ENCODE data around the gene CNIH1.

- TF ChIP-seq PHF20 (CRISPR knock-in tag; IDR thresholded peaks at IDR 0.05) (no peak), ZNF580 (CRISPR knock-in tag; IDR thresholded peaks at IDR 0.05; ENCODE audit: borderline replicate concordance, low read depth) (no peak), TCF12 (IDR thresholded peaks at IDR 0.05) (no peak), TCF12 (CRISPR knock-in tag; IDR thresholded peaks at IDR 0.05) (no peak), MAX (IDR thresholded peaks at IDR 0.05) (no peak)
Measured at GRCh38 chr14:54490445-54491175, 49.4 kb upstream of the CNIH1 start.

All from HepG2 (cell line).